Hematopoietic multipotent progenitor cell treated with erythropoietin and hydrocortisone succinate and interleukin-3 and kit ligand, for 8 days (in vitro differentiated cells): ENCODE data around the gene MAPKAPK3.

Source experiments
- DNase-seq: peaks from one replicate; pipeline ENCODE4 v3.0.0-alpha.2; 2015

The MAPKAPK3 gene

DNA sequence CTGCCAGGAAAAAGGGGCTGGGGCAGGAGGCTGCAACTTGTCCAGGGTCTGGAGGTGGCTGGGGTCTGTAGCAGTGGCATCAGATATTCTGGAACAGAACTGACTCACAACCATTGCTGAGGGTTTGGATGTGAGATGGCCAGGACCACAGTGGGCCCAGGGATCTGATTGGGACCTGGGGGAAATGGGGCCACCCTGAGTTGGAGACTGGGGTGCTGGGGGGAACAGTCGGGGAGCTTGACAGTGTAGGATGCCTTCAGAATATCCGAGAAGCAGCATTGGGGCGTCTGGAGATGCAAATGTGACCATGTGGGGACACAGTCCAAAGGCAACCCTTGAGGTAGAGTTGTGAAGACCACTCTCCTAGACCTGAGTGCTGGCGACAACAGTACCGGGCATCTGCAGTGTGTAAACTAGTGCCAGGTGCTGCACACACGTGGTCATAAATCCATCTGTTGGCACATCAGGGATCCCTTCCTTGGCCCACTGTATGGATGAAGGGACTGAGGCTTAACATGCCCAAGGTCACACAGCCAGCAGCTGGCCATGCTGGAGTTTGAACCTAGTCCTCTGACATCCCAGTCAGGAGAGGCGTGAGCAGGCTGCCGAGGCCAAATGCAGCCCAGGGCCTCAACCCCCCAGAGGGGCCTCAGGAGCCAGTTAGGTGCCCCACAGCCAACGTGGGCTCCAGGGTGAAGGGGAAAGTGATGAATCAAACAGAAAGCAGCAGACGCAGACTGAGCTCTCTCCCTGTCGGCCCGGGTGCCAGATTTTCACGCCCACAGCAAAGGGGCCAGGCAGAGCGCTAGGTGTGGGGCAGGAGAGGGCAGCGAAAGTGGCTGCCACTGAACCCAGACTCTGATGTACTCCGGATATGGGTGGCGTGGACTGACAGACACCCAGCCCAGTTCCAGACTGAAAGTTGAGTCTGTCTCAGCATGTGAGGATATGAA, 28.9 kb upstream of the MAPKAPK3 start:
- DNase-seq = peak; percentile 33

DNA sequence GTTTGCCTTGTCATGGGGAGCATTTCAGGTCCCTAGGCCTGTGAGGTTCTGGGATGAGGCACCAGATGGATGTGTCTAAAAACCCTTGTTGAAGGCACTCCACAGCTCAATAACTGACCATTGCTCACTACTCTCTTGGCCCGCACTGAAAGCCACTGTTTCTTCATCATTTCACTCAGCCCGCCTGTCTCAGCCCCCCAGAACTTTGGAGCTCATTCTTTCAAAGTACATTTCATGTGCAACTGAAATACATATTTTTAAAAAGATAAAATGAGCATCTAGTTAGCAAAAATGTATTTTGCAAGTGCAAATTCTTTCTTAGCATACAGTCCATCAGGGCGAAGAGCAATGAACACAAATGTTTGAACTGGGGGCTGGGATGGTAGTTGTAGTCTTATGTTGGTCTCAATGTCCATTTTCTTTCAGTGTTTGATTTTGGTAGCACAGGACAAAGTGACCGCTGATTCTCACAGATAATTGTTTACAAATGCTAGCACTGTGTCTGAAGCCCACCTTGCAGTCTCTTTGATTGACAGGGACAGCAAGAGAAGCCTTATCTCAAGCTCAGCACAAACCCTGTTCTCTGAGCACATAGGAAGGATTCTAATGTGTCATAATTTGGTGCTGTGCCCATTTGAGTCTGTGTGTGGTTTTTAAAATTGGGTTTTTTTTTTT, 28.1 kb upstream of the MAPKAPK3 start:
- DNase-seq = peak; percentile 88

GRCh38 chr3:50591196-50591741, 25.7 kb upstream of the MAPKAPK3 start:
- no peak for DNase-seq

GRCh38 chr3:50592568-50592967, 24.4 kb upstream of the MAPKAPK3 start:
- peak; percentile 62 for DNase-seq

- DNase-seq = no peak
Observed at GRCh38 chr3:50594253-50594785, 22.6 kb upstream of the MAPKAPK3 start.

DNA sequence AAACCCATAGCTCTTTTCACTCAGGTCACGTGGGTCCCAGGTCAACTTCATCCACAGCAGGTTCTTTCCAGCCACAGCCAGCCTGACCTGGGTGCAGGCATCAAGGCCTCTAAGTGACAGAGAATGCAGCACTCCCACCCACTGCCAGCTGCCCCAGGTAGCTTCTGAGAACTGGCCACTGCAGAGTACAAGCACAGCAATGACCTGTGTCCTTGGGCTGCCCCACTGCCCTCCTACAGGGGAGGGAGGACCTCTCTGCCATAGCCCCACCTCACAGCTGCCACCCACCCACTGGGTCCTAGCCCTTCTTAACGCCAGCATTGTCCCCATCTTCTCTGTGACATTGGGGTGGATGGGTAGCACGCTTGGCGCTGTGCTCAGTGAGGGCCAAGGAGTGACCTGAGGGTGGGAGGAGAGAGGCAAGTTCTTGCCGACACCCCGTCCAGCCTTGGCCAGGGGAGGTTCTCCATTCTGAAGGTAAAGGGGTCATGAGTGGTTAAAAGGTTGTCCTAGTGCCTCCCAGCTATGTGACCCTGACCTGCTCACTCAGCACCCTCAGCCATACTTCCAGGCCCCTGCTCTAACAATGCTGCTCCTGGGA, 17.7 kb upstream of the MAPKAPK3 start:
- no peak for DNase-seq

DNA sequence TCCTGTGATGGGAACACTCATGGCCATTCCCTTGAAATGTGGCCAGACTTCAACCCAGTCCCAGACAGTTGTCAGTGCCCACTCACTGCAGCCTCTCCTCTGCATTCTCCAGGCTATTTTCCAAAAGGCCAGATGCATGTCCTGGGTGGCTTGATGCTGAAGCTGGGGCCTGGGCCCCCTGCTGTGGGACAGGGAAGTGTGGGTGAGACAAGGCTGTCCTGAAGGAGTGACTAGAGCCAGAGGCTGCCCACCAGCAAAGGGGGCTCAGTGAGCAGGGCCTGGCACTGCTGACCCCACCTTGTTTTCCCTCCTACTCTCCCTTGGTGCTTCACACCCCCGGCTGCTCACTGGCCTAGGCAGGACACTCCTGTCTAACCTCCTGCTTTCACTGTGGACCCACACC, 17.2 kb upstream of the MAPKAPK3 start:
- DNase-seq = no peak

DNA sequence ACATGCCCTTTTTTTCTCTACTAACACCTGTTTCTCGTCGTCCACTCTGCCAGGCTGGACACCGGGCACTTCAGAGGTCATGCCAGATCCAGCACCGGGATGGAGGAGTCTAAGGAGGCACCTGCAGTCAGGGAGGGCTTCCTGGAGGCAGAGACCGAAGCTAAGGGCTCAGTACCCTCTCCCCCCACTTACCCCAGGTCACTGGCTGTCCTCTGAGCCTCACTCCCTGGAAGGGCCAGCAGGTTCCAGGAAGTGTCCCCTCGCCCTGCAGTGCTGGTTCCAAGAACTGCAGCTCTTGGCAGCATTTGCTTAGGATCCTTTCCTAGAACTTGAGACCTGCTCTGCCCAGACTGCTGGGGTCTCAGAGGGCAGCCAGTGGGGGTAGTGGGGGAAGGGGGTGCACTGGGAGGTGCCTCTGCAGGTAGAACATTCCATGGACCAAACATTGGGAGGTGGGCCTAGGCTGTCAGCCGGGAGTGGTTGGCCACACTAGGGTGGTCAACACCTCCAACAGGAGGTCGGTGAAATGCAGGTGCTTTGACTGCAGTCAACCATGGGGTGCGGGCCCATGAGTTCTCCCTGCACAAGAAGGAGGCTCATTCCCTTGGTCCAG, 16.7 kb upstream of the MAPKAPK3 start:
- peak; percentile 88 for DNase-seq

GRCh38 chr3:50600841-50601591, 15.9 kb upstream of the MAPKAPK3 start:
- peak; percentile 99 for DNase-seq

- DNase-seq = no peak
Observed at GRCh38 chr3:50602595-50603191, 14.3 kb upstream of the MAPKAPK3 start.

DNA sequence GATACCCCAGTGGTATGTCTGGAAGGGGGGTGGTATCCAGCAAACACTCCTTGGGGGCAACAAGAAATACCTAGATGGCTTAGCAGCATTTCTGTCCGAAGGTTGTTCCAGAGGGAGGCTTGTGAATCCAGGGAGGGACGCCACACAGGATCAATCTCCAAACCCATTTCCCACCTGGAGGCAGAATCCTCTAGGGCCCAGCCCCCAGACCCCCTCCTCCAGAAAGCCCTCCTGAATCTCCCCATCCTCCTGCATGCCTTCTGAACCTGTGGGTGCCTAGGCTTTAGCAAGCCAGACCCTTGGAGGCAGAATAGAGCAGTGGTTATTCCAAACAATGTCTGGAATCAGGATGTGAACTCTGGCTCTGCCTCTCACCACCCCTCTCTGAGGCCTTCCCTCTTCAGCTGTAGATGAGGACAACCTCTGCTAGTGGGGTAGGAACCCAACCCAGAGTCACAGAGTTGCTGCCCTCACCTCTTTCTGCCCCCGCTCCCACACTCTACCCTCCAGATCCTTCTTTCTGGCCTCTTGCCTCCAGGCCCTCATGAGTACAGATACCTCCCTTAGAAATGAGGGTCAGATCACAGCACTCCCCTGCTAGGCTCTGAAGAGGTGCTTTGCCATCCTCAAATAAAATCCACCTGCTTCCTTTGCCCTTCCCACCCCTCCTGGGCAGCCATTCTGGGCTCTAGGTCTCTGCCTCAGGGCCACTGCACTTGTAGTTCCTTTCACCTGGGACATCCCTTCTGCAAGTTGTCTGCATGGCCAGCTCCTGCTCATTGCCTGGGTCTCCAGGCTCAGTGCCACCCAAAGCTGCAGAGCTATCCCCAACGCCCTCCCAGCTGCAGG, 13.5 kb upstream of the MAPKAPK3 start:
- DNase-seq = no peak

GRCh38 chr3:50604110-50604621, 12.8 kb upstream of the MAPKAPK3 start:
- no peak for DNase-seq

GRCh38 chr3:50604628-50605588, 12.0 kb upstream of the MAPKAPK3 start:
- DNase-seq = no peak

- DNase-seq = no peak
Observed at GRCh38 chr3:50605901-50606326, 11.0 kb upstream of the MAPKAPK3 start.

- no peak for DNase-seq
Observed at GRCh38 chr3:50606596-50606995, 10.4 kb upstream of the MAPKAPK3 start.

DNA sequence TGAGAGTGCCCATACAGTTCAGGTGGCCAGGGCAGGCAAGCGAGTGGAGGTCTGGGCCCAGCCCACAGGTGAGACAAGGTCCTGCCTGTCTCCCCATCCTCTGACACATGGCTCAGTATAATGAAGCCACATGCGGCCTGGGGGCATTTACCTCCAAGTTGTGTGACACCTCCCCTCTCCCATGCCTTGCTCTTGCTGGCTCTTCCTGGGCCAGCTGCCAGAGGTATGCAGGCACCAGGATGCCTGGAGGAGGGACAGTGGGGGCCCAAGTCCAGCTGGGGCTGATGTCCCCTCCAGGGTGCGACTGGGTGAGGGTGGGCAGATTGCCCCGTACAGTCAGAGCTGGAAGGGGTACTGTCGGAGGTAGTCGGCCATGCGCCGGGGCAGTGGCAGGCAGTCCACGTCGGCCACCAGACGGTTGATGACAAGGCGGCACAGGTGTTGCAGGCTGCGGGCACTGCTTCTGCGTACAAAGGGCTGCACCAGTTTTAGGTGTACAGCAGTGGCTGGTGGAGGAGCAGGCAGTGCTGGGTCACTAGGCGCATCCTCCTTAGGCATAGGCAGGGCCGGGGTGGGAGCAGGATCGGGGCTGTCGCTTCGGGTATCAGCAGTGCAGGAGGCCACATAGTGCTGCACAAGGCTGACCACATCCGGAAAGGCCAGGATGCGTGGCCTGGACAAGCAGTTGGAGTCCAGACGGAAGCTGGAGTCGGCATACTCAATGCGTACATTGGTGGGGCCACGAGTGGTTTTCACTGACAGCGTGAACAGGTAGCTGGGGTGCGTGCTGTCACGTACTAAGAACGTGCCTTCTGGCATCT, 9.5 kb upstream of the MAPKAPK3 start:
- no peak for DNase-seq

DNA sequence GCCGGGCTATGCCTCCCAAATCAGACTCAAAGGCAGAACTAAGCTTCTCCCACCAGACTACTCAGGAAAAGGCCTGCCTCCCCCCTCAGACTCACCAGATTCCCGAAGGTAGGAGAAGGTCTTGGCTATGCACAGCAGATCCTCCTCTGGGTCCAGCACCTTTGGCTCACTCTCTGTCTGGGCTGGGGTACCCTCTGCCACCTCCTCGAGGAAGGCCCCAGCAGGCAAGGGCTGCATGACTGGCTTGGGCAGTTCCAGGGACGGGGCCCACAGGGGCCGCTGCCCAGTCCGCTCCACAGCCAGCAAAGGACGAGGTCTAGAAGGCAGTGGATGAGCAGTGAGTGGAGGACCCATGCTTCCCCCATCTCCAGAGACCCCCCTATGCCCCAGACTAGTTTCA, 8.7 kb upstream of the MAPKAPK3 start:
- DNase-seq = no peak
